ENCODE data around the gene SERPINA7.

DNA sequence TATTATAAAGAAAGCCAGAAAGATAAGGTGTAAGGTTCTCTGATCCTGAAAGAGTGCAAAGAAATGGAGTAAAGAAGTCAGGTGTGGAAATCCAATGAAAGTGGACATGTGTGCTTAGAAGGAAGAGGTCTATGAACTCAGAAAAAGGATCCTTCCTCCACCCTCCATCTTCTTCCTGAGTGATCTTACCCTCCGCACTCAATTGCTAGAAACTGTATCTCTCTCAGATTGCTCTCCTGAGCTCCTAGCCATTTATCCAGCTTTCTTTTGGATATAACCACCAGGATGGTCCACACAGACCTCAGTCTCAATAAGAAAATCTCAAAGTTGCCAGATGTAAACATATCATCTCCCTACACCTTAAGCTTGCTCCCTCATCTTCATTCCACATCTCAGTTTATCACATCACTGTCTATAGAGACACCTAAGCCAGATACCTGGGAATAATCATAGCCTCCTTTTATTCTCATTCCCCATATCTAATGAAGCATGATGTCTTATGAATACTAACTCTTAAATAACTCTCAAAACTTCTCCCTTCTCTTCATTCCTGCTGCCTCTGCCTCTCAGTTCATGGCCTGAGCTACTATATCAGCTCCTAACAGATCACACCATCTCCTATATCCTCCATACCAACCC is 573 bp downstream of the SERPINA7 start:
- no peak for TF ChIP-seq HMGA2 (CRISPR knock-in tag; IDR thresholded peaks at IDR 0.05)
- TF ChIP-seq, protein P1, sequence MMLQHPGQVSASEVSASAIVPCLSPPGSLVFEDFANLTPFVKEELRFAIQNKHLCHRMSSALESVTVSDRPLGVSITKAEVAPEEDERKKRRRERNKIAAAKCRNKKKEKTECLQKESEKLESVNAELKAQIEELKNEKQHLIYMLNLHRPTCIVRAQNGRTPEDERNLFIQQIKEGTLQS (CRISPR knock-in tag; conservative IDR thresholded peaks at IDR 0.05) = no peak
- TF ChIP-seq CTCF (IDR thresholded peaks at IDR 0.05) = no peak
- TF ChIP-seq USF2 (CRISPR knock-in tag; IDR thresholded peaks at IDR 0.05) = no peak
- no peak for TF ChIP-seq NFYB (CRISPR knock-in tag; conservative IDR thresholded peaks at IDR 0.05; ENCODE audit: low read depth)
- no peak for TF ChIP-seq SOX15 (CRISPR knock-in tag; IDR thresholded peaks at IDR 0.05)

Measured in WTC11 (cell line).